DOHH2 (cell line): Measurements from ENCODE around the gene MOB1B.

ENCODE experiments used
- EZH2phosphoT487 ChIP-seq: fragments of 200-600 bp; sonication (generic); IDR thresholded peaks from 2 replicates; pipeline ENCODE4 v1.6.1; 2017; ENCODE audit warnings: borderline replicate concordance, mild to moderate bottlenecking, antibody characterized with exemption, low read length, moderate library complexity, mixed read lengths
- TF ChIP-seq, protein P1 (sequence below): fragments of 200-600 bp; sonication (generic); IDR thresholded peaks from one replicate; pipeline ENCODE4 v1.5.1; 2014; ENCODE audit warnings: antibody characterized with exemption, mild to moderate bottlenecking, low read depth, low read length; ENCODE audit not compliant: poor library complexity, severe bottlenecking

DNA sequence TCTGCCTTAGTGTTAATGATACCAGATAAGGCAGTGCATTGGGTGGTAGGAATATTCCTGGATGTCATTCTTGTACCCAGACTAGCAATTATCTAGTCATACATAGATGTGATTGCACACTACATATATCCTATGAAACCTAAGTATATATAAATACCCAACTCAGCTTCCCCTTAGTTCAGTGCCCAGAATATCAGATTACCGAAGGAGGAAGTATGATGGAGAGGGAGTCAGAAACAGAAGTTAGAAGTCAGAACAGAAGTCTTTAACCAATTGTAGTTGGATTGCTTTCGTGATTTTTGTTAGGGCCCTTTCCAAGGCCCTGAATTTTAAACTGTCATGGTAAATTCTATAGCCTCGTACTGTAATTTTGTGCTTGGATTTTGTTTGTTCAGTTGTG is 42.9 kb downstream of the MOB1B start:
- TF ChIP-seq, protein P1, sequence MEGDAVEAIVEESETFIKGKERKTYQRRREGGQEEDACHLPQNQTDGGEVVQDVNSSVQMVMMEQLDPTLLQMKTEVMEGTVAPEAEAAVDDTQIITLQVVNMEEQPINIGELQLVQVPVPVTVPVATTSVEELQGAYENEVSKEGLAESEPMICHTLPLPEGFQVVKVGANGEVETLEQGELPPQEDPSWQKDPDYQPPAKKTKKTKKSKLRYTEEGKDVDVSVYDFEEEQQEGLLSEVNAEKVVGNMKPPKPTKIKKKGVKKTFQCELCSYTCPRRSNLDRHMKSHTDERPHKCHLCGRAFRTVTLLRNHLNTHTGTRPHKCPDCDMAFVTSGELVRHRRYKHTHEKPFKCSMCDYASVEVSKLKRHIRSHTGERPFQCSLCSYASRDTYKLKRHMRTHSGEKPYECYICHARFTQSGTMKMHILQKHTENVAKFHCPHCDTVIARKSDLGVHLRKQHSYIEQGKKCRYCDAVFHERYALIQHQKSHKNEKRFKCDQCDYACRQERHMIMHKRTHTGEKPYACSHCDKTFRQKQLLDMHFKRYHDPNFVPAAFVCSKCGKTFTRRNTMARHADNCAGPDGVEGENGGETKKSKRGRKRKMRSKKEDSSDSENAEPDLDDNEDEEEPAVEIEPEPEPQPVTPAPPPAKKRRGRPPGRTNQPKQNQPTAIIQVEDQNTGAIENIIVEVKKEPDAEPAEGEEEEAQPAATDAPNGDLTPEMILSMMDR, result no peak
- no peak for TF ChIP-seq EZH2phosphoT487
